PFSK-1 (cell line): ENCODE measurements around the gene SMAD3.

Experiments used
- FOXP2 ChIP-seq: optimal IDR thresholded peaks from 2 replicates; pipeline ENCODE3; 2011; ENCODE audit warnings: borderline replicate concordance, control low read depth, inconsistent platforms; ENCODE audit not compliant: insufficient read depth; ENCODE audit errors: extremely low read length, extremely low read depth
- POLR2AphosphoS5 ChIP-seq: IDR thresholded peaks from 2 replicates; pipeline ENCODE4 v1.6.1; 2012; ENCODE audit warnings: low read depth, mild to moderate bottlenecking, control low read depth, low read length, moderate library complexity
- TAF1 ChIP-seq: IDR thresholded peaks from 2 replicates; pipeline ENCODE4 v1.6.1; 2012; ENCODE audit warnings: low read length, control low read depth, borderline replicate concordance; ENCODE audit not compliant: insufficient read depth

GRCh38 chr15:67120009-67120838 is 54.8 kb downstream of the SMAD3 start:
- TF ChIP-seq POLR2AphosphoS5 (no peak), FOXP2 (no peak), TAF1 (no peak)
